Fibroblast of the aortic adventitia (primary cell): Measurements from ENCODE around the gene COLEC11. TPM values are rescaled to one million over a fixed set of nuclear protein-coding genes. Genes with fewer than 3 reads are reported as not detected.
"Not testable (repeated sequence)": the region's sequence is repeated elsewhere in the genome, so short reads cannot be mapped to it uniquely, and the experiment has no call there.

Experiments
- DNase-seq: peaks from one replicate; pipeline ENCODE4 v3.0.0-alpha.2; 2010; ENCODE audit warnings: low read depth
- H3K4me3 ChIP-seq: 2 replicates; pipeline ENCODE4 v1.5.1; 2011; ENCODE audit warnings: low read depth, mild to moderate bottlenecking, control low read depth, low read length, moderate library complexity
- CTCF ChIP-seq: IDR thresholded peaks from 2 replicates; pipeline ENCODE4 v1.5.1; 2011; ENCODE audit warnings: mild to moderate bottlenecking, low read length, control low read depth, inconsistent platforms; ENCODE audit not compliant: insufficient read depth
- total RNA-seq: library from RNA; depleted of rRNA; stranded (reverse); fragments of >200 nt; gene quantifications from 2 replicates; pipeline ENCODE4 v1.2.3, GENCODE V29; 2012; ENCODE audit warnings: low replicate concordance

COLEC11 gene
- total RNA-seq, 1 donor: 0.09 TPM

- no peak for DNase-seq
- TF ChIP-seq CTCF: no peak
Observed at GRCh38 chr2:3617198-3617890, 22.4 kb downstream of the COLEC11 start.

GRCh38 chr2:3618367-3618766 lies 23.5 kb downstream of the COLEC11 start:
- no peak overlapping the region for H3K4me3 ChIP-seq
- TF ChIP-seq CTCF: no peak
- no peak for DNase-seq

More at GRCh38 chr2:3617198-3617890, 22.4 kb downstream of the COLEC11 start:
- no peak overlapping the region for H3K4me3 ChIP-seq

GRCh38 chr2:3619033-3619432 lies 24.1 kb downstream of the COLEC11 start:
- no peak for DNase-seq
- TF ChIP-seq CTCF: no peak
- no peak overlapping the region for H3K4me3 ChIP-seq

GRCh38 chr2:3619661-3620060 lies 24.7 kb downstream of the COLEC11 start:
- DNase-seq, H3K4me3 ChIP-seq: not testable (repeated sequence)

GRCh38 chr2:3620834-3621233 lies 25.9 kb downstream of the COLEC11 start:
- H3K4me3 ChIP-seq: no peak overlapping the region
- TF ChIP-seq CTCF: no peak
- DNase-seq: peak; percentile 15

GRCh38 chr2:3622967-3623366 lies 28.1 kb downstream of the COLEC11 start:
- no peak for DNase-seq

More at GRCh38 chr2:3622967-3623366, 28.1 kb downstream of the COLEC11 start:
- no peak for TF ChIP-seq CTCF
- H3K4me3 ChIP-seq: no peak overlapping the region
